ENCODE measurements around the gene HTATIP2. TPM values are rescaled to one million over a fixed set of nuclear protein-coding genes. Genes with fewer than 3 reads are reported as not detected.
"Not testable (repeated sequence)": the region's sequence is repeated elsewhere in the genome, so short reads cannot be mapped to it uniquely, and the experiment has no call there.

Gene HTATIP2
- total RNA-seq (2014; rRNA removed; shearing (Covaris generic)): 0.13 and 0.18 TPM in 2 replicates
- polyA plus RNA-seq (2015; cell fraction: cytosol; rRNA removed): 0.28 TPM in 1 of 2 replicates, not detected in the other
- 0.16 TPM in 1 of 2 replicates, not detected in the other for polyA plus RNA-seq (2015; cell fraction: nucleus; rRNA removed)

GRCh38 chr11:20363500-20364340 lies at the start of gene HTATIP2:
HTATIP2 (plus strand) TSS chr11:20363714; CDS start chr11:20364238, 524 bp downstream.
- no peak for DNase-seq (ENCODE audit: low read depth)

- DNase-seq (ENCODE audit: low read depth): no peak
Measured at GRCh38 chr11:20315800-20316199, 47.7 kb upstream of the HTATIP2 start.

DNA sequence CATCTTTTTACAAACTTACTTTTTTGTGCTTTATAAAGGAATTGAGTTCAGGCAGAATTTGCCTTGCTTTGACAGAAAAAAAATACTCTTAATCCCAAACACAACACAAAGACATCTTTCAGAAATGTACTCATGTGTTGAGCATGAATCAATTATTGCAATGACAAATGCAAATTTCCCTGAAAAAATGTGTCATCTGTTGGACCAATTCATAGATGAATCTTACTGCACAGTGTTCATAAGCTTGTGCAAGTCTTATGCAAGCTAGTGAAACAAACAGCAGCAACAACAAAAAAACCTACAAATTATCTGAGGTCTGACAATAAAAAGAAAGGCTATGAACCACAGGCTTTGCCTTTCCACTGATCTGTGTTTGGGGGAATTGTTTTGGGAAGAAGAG lies 42.3 kb upstream of the HTATIP2 start:
- DNase-seq (ENCODE audit: low read depth): no peak

DNA sequence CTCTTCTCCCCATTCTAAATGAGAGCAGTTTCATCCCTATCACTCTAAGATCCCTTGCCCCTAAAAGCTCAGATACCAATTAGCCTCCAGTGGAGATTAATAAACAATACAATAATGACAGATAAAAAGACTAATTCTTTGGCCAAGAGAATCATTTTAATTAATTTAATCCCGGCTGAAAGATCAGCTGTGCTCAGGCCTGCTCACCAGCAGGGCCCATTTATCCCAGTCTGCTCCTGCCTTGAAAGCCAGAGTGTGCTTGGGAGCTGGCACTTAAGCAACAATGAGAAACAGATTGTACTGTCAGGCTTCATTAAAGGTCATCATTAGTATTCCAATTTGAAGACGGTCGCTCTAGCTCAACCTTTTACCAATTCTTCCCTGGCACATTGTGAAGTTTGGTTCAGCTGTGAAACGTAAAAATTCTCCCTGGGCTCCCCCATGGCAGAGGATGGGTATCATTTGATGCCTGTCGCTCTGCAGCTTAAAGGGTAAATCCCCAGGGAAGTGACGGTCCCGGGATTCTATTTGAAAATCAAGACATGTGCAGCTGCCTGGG lies 36.1 kb upstream of the HTATIP2 start:
- no peak for DNase-seq (ENCODE audit: low read depth)

GRCh38 chr11:20336056-20336455 lies 27.5 kb upstream of the HTATIP2 start:
- DNase-seq (ENCODE audit: low read depth): no peak

DNA sequence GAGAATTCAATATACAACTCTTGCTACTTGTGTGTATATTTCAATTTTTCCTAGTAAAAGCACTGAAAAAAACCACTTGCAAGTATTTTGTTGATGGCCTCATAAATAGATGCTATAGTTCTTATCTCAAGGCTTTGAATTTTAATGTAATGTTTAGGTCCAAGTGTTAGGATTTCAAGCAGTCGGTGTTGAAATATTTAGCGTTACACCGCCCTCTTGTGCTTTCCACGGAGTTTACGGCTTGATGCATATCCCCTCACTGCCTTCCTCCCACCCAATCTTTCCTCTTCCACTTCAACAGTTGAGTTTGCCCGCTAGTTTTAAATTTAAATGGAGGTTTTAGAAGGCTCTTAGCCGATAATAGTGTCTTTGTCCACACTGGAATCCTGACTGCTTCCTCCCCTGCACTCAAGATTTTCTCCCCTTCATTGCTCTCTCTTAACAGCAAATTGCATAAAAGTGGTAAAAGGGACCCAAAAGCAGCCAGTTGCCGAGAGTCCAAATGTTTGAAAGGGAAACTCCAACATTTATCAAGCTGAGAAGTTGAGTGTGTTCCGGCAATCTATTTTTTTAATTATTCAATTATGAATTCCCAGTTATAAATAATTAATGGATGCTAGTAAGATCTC lies 25.9 kb upstream of the HTATIP2 start:
- peak; percentile 36 for DNase-seq (ENCODE audit: low read depth)

GRCh38 chr11:20342347-20343141 lies 21.0 kb upstream of the HTATIP2 start:
- no peak for DNase-seq (ENCODE audit: low read depth)

GRCh38 chr11:20351136-20351535 lies 12.4 kb upstream of the HTATIP2 start:
- DNase-seq (ENCODE audit: low read depth): no peak

GRCh38 chr11:20351751-20352262 lies 11.7 kb upstream of the HTATIP2 start:
- DNase-seq (ENCODE audit: low read depth): no peak

DNA sequence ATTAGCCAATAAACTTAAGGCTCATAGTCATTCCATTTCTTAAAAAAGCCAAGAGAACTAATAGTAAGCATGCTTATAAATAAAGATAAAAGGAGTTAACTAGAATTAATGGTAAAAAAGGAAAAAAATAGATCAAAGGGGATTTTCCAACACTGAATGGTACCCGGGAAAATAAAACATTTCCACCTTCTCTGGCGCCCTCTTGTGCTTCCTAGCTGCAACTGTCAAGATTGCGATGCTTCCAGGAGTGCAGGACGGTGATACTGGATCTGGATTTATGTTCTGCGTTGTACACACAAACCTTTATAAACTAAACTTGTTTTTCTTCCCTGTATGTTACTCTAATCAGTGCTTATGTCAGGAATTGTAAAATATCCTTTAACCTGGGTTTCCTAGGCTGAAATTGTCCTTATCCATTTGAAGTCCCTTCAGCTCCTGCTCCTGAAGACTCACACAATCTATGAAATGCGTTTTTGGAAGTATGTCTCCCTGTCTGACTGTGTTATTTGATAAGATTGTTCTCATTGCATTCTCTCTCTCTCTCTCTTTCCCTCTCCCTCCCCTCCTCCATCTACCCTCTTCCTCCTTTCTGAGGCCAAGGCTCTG lies 9.6 kb upstream of the HTATIP2 start:
- DNase-seq (ENCODE audit: low read depth): peak; percentile 31

GRCh38 chr11:20355221-20356219 lies 8.0 kb upstream of the HTATIP2 start:
- DNase-seq (ENCODE audit: low read depth): peak; percentile 54

DNA sequence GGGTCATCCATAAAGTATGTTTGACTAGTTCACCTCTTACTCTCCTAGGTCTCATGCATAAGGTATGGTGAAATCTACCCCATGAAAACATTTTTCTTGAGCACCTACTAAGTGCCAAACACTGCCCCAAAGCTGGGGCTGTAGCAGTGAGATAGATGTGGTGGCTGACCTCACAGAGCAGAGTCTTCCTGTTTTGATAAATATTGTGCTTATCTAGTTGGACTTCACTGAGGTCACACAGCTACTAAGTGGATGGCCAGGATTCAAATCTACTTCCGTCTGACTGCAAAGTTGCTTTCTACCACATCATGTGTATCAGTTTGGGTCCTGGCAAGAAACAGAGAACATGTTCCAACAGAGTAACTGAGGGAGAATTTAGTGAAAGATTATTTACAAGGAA lies 6.4 kb upstream of the HTATIP2 start:
- no peak for DNase-seq (ENCODE audit: low read depth)

DNA sequence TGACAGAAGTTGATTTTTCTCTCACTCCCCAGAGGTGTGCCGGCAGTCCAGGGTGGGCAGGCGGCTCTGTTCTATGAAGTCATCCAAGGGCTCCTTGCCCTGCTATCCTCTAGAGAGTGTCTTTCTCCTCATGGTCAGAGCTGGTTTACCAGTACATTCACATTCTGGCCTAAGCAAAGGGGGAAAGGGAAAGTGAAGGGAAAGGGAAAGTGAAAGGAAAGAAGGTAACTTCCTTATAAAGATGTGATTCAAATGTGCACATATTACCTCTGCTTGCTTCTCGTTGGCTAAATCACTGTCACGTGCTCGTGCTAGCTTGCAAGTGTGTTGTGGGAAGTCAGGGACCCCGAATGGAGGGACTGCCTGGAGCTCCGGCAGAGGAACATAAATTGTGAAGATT lies 2.9 kb upstream of the HTATIP2 start:
- DNase-seq (ENCODE audit: low read depth): peak; percentile 81

- no peak for DNase-seq (ENCODE audit: low read depth)
Measured at GRCh38 chr11:20362481-20362880, 1.0 kb upstream of the HTATIP2 start.

GRCh38 chr11:20363149-20363499 lies 390 bp upstream of the HTATIP2 start:
- DNase-seq (ENCODE audit: low read depth): no peak

GRCh38 chr11:20364341-20364792 lies 853 bp downstream of the HTATIP2 start:
- DNase-seq (ENCODE audit: low read depth): no peak

GRCh38 chr11:20365465-20365864 lies 2.0 kb downstream of the HTATIP2 start:
- not testable (repeated sequence) for DNase-seq (ENCODE audit: low read depth)

DNA sequence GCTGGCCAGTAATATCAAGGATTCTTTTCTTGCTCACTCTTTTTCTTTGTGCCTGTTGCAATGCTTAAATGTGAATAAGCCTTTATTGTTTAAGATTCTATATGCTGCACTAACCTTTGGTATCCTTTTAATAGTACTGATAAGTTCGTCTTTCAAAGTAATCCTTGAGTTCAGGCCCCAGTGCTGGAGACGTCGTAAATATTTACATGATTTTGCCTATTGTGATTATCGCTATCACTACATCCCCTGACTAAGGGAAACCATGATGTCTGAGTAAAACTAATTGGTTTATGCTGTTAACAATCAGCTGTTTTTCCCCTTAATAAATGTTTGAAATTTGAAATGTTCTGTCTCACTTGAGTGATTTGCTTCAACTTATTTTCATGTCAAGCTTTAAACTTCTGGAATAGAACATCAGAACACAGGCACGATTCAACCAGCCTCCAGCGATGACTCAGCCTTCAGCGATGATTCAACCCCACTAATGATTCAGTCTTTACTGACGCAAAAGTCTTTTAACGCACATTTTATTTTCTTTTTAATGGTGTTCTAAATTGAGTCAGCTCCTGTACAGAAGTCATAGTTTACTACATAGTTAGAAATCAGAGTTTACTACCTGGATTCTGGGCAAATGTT lies 3.9 kb downstream of the HTATIP2 start:
- peak; percentile 91 for DNase-seq (ENCODE audit: low read depth)

GRCh38 chr11:20368438-20368837 lies 4.9 kb downstream of the HTATIP2 start:
- DNase-seq (ENCODE audit: low read depth): peak; percentile 45
